ENCODE measurements around the gene NRXN2.

Gene NRXN2

GRCh38 chr11:64641596-64642417 lies 81.2 kb downstream of the NRXN2 start:
- POLR2A ChIA-PET, result no interaction called here
- TF ChIP-seq ZNF645 (tag by site-specific recombination; IDR thresholded peaks at IDR 0.05) (0 out of 2 replicates have a peak, but pooled peaks have one; percentile 32), ZNF76 (tag by site-specific recombination; IDR thresholded peaks at IDR 0.05; ENCODE audit: borderline replicate concordance, low read depth) (no peak), ZNF514 (tag by site-specific recombination; IDR thresholded peaks at IDR 0.05) (0 out of 2 replicates have a peak, but pooled peaks have one; percentile 29), OSR2 (tag by site-specific recombination; IDR thresholded peaks at IDR 0.05) (no peak), ZNF146 (tag by site-specific recombination; IDR thresholded peaks at IDR 0.05) (no peak), ZBTB17 (tag by site-specific recombination; IDR thresholded peaks at IDR 0.05) (peak; percentile 46; the same call in 1 of the 2 replicates), ZNF600 (tag by site-specific recombination; IDR thresholded peaks at IDR 0.05) (peak; percentile 49; the same call in 1 of the 2 replicates), PRDM1 (tag by site-specific recombination; IDR thresholded peaks at IDR 0.05) (peak; percentile 43; the same call in 1 of the 2 replicates), INSM2 (tag by site-specific recombination; IDR thresholded peaks at IDR 0.05) (no peak), KLF16 (tag by site-specific recombination; IDR thresholded peaks at IDR 0.05) (no peak), ZNF561 (tag by site-specific recombination; IDR thresholded peaks at IDR 0.05; ENCODE audit: borderline replicate concordance) (no peak), ZNF416 (tag by site-specific recombination; IDR thresholded peaks at IDR 0.05) (no peak), KLF8 (tag by site-specific recombination; IDR thresholded peaks at IDR 0.05) (no peak), ZNF121 (tag by site-specific recombination; IDR thresholded peaks at IDR 0.05) (no peak), ZFHX2 (tag by site-specific recombination; conservative IDR thresholded peaks at IDR 0.05) (no peak), ZFP3 (tag by site-specific recombination; IDR thresholded peaks at IDR 0.05; ENCODE audit: low read depth) (no peak), ZNF211 (tag by site-specific recombination; IDR thresholded peaks at IDR 0.05; ENCODE audit: low read depth) (no peak), ZNF391 (tag by site-specific recombination; IDR thresholded peaks at IDR 0.05; ENCODE audit: borderline replicate concordance, low read depth) (no peak), ZNF280C (tag by site-specific recombination; IDR thresholded peaks at IDR 0.05) (no peak), YY1 (tag by site-specific recombination; IDR thresholded peaks at IDR 0.05) (no peak), ZNF366 (tag by site-specific recombination; conservative IDR thresholded peaks at IDR 0.05) (peak; percentile 91), REST (tag by site-specific recombination; IDR thresholded peaks at IDR 0.05) (peak; percentile 47; the same call in 1 of the 2 replicates), MYNN (tag by site-specific recombination; IDR thresholded peaks at IDR 0.05; ENCODE audit: borderline replicate concordance) (no peak), SCRT1 (tag by site-specific recombination; IDR thresholded peaks at IDR 0.05; ENCODE audit: borderline replicate concordance) (no peak), ZNF501 (tag by site-specific recombination; IDR thresholded peaks at IDR 0.05) (no peak)
- CTCF ChIA-PET, result interaction anchor here (0.5 to 1.1 kb wide), 3 partner anchors 11 to 193 kb away, joined by 4 to 6 read pairs (median 4); no protein-coding TSS in a partner anchor
- Histone ChIP-seq H3K27ac (ENCODE audit: extremely low read depth, low read depth, low read length) (no peak overlapping the region), H3K9me3 (ENCODE audit: control insufficient read depth, insufficient read depth, low read depth, low read length) (no peaks in the 10 kb centered on the region), H3K36me3 (ENCODE audit: control insufficient read depth in 2 of 2, insufficient read depth in 1 of 2, low read length in 2 of 2) (no peaks in the 10 kb centered on the region), H3K4me1 (ENCODE audit: control insufficient read depth, insufficient read depth, low read length) (no peaks in the 10 kb centered on the region), H3K4me3 (ENCODE audit: low read depth, low read length) (no peak overlapping the region)
